ENCODE data around the gene ADAMTSL1. TPM values are rescaled to one million over a fixed set of nuclear protein-coding genes. Genes with fewer than 3 reads are reported as not detected.

ADAMTSL1 gene
- total RNA-seq, 1 donor from 2014 or later, result 12.6 TPM

- Histone ChIP-seq H3K36me3 (ENCODE audit: insufficient read depth, low read length) (peaks cover 45% of the 10 kb centered on the region), H3K4me2 (ENCODE audit: low read length) (no peak overlapping the region), H3K79me2 (ENCODE audit: insufficient read depth, low read length) (no peaks in the 10 kb centered on the region), H3K9ac (ENCODE audit: low read length) (no peak overlapping the region), H3K4me3 (ENCODE audit: insufficient read depth, low read depth, low read length) (no peak overlapping the region), H4K20me1 (ENCODE audit: insufficient read depth, low read length) (no peaks in the 10 kb centered on the region), H3K9me3 (ENCODE audit: insufficient read depth, low read depth, low read length) (no peaks in the 10 kb centered on the region), H3K4me1 (ENCODE audit: insufficient read depth, low read length) (no peaks in the 10 kb centered on the region), H3K27me3 (ENCODE audit: insufficient read depth, low read length) (no peaks in the 10 kb centered on the region), H2AFZ (ENCODE audit: low read depth, low read length) (no peak overlapping the region), H3K27ac (ENCODE audit: low read depth, low read length) (no peak overlapping the region)
- no peak overlapping the region for H3K4me3 Mint-ChIP-seq (ENCODE audit: unreplicated experiment)
- TF ChIP-seq EZH2 (IDR thresholded peaks at IDR 0.05; ENCODE audit: insufficient read depth, low read length), result no peak
- TF ChIP-seq CTCF (IDR thresholded peaks at IDR 0.05; ENCODE audit: insufficient read depth, low read depth, low read length), result no peak
- H3K36me3 Mint-ChIP-seq (ENCODE audit: low read depth, unreplicated experiment), result no peaks in the 10 kb centered on the region
- no peaks in the 10 kb centered on the region for H3K9me3 Mint-ChIP-seq (ENCODE audit: unreplicated experiment)
- H3K27ac Mint-ChIP-seq (ENCODE audit: unreplicated experiment), result no peak overlapping the region
- H3K27me3 Mint-ChIP-seq (ENCODE audit: low read depth, unreplicated experiment), result peaks cover 2% of the 10 kb centered on the region
- no peaks in the 10 kb centered on the region for H3K4me1 Mint-ChIP-seq (ENCODE audit: low read depth, unreplicated experiment)
- FAIRE-seq (no peak), DNase-seq (ENCODE audit: low read depth) (no peak)
These were observed 256.3 kb downstream of the ADAMTSL1 start for GRCh38 chr9:18730241-18730640.

- Histone ChIP-seq H4K20me1 (ENCODE audit: insufficient read depth, low read length) (no peaks in the 10 kb centered on the region), H3K9me3 (ENCODE audit: insufficient read depth, low read depth, low read length) (no peaks in the 10 kb centered on the region), H3K4me2 (ENCODE audit: low read length) (no peak overlapping the region), H3K27ac (ENCODE audit: low read depth, low read length) (no peak overlapping the region), H3K36me3 (ENCODE audit: insufficient read depth, low read length) (peaks cover 22% of the 10 kb centered on the region), H3K4me1 (ENCODE audit: insufficient read depth, low read length) (peaks cover 3% of the 10 kb centered on the region), H3K27me3 (ENCODE audit: insufficient read depth, low read length) (no peaks in the 10 kb centered on the region), H3K79me2 (ENCODE audit: insufficient read depth, low read length) (no peaks in the 10 kb centered on the region), H2AFZ (ENCODE audit: low read depth, low read length) (no peak overlapping the region), H3K4me3 (ENCODE audit: insufficient read depth, low read depth, low read length) (no peak overlapping the region), H3K9ac (ENCODE audit: low read length) (no peak overlapping the region)
- DNase-seq (ENCODE audit: low read depth) (no peak), FAIRE-seq (no peak)
- Mint-ChIP-seq H3K4me3 (ENCODE audit: unreplicated experiment) (no peak overlapping the region), H3K27me3 (ENCODE audit: low read depth, unreplicated experiment) (no peaks in the 10 kb centered on the region), H3K9me3 (ENCODE audit: unreplicated experiment) (no peaks in the 10 kb centered on the region), H3K36me3 (ENCODE audit: low read depth, unreplicated experiment) (no peaks in the 10 kb centered on the region), H3K4me1 (ENCODE audit: low read depth, unreplicated experiment) (peaks cover 4% of the 10 kb centered on the region), H3K27ac (ENCODE audit: unreplicated experiment) (no peak overlapping the region)
- no peak for TF ChIP-seq CTCF (IDR thresholded peaks at IDR 0.05; ENCODE audit: insufficient read depth, low read depth, low read length)
- TF ChIP-seq EZH2 (IDR thresholded peaks at IDR 0.05; ENCODE audit: insufficient read depth, low read length), result no peak
These were observed 265.2 kb downstream of the ADAMTSL1 start for GRCh38 chr9:18739127-18739526.

- Histone ChIP-seq H3K9ac (ENCODE audit: low read length) (no peak overlapping the region), H4K20me1 (ENCODE audit: insufficient read depth, low read length) (no peaks in the 10 kb centered on the region), H2AFZ (ENCODE audit: low read depth, low read length) (no peak overlapping the region), H3K27me3 (ENCODE audit: insufficient read depth, low read length) (no peaks in the 10 kb centered on the region), H3K4me1 (ENCODE audit: insufficient read depth, low read length) (peaks cover 3% of the 10 kb centered on the region), H3K36me3 (ENCODE audit: insufficient read depth, low read length) (peaks cover 24% of the 10 kb centered on the region), H3K4me3 (ENCODE audit: insufficient read depth, low read depth, low read length) (no peak overlapping the region), H3K4me2 (ENCODE audit: low read length) (no peak overlapping the region), H3K9me3 (ENCODE audit: insufficient read depth, low read depth, low read length) (no peaks in the 10 kb centered on the region), H3K79me2 (ENCODE audit: insufficient read depth, low read length) (no peaks in the 10 kb centered on the region), H3K27ac (ENCODE audit: low read depth, low read length) (no peak overlapping the region)
- DNase-seq (ENCODE audit: low read depth) (no peak), FAIRE-seq (no peak)
- Mint-ChIP-seq H3K4me1 (ENCODE audit: low read depth, unreplicated experiment) (peaks cover 4% of the 10 kb centered on the region), H3K9me3 (ENCODE audit: unreplicated experiment) (no peaks in the 10 kb centered on the region), H3K27me3 (ENCODE audit: low read depth, unreplicated experiment) (no peaks in the 10 kb centered on the region), H3K36me3 (ENCODE audit: low read depth, unreplicated experiment) (no peaks in the 10 kb centered on the region), H3K27ac (ENCODE audit: unreplicated experiment) (no peak overlapping the region), H3K4me3 (ENCODE audit: unreplicated experiment) (no peak overlapping the region)
- no peak for TF ChIP-seq EZH2 (IDR thresholded peaks at IDR 0.05; ENCODE audit: insufficient read depth, low read length)
- TF ChIP-seq CTCF (IDR thresholded peaks at IDR 0.05; ENCODE audit: insufficient read depth, low read depth, low read length), result no peak
These were observed 265.8 kb downstream of the ADAMTSL1 start for GRCh38 chr9:18739641-18740318.

Measured in astrocyte (in vitro differentiated cells and primary cell).